ENCODE data around the gene N4BP2L2. TPM values are rescaled to one million over a fixed set of nuclear protein-coding genes. Genes with fewer than 3 reads are reported as not detected.

Gene N4BP2L2
- total and polyA plus RNA-seq, 9 of the 15 experiments (the other 6 are each of a cell fraction or from before 2014, with no cell fraction given), result 33.9 to 76.4 (median 48.7) TPM

- TF ChIP-seq SIN3A (IDR thresholded peaks at IDR 0.05; ENCODE audit: borderline replicate concordance in 2 of 2, control insufficient read depth in 1 of 2, low read depth in 2 of 2, low read length in 2 of 2) (0 out of 4 replicates have a peak, but pooled peaks of 1 of the 2 experiments have one; percentile 7), CEBPG (CRISPR knock-in tag; IDR thresholded peaks at IDR 0.05) (peak; percentile 69), CEBPG (tag; conservative IDR thresholded peaks at IDR 0.05 in 1 of 2, IDR thresholded peaks at IDR 0.05 in 1 of 2) (peak in 1 of 2 experiments; percentile 37; a peak in 2 of 4 replicates), RFX5 (IDR thresholded peaks at IDR 0.05; ENCODE audit: low read depth, low read length) (no peak), ZNF407 (IDR thresholded peaks at IDR 0.05; ENCODE audit: low read depth) (0 out of 2 replicates have a peak, but pooled peaks have one; percentile 24), HDAC1 (IDR thresholded peaks at IDR 0.05) (peak in 1 of 2 experiments; percentile 25; a peak in 1 of 4 replicates), DDX20 (tag; IDR thresholded peaks at IDR 0.05; ENCODE audit: low read depth) (no peak), MAFK (IDR thresholded peaks at IDR 0.05; ENCODE audit: low read length) (no peak), POLR2G (IDR thresholded peaks at IDR 0.05; ENCODE audit: low read depth, low read length) (peak; percentile 11; the same call in 1 of the 2 replicates), E2F1 (CRISPR knock-in tag; IDR thresholded peaks at IDR 0.05) (no peak), SRSF3 (IDR thresholded peaks at IDR 0.05; ENCODE audit: insufficient read depth, low read length) (no peak), ZFP30 (CRISPR knock-in tag; IDR thresholded peaks at IDR 0.05; ENCODE audit: borderline replicate concordance) (no peak), ZKSCAN8 (CRISPR knock-in tag; IDR thresholded peaks at IDR 0.05) (0 out of 2 replicates have a peak, but pooled peaks have one; percentile 23)
- TF ChIP-seq, protein P1, sequence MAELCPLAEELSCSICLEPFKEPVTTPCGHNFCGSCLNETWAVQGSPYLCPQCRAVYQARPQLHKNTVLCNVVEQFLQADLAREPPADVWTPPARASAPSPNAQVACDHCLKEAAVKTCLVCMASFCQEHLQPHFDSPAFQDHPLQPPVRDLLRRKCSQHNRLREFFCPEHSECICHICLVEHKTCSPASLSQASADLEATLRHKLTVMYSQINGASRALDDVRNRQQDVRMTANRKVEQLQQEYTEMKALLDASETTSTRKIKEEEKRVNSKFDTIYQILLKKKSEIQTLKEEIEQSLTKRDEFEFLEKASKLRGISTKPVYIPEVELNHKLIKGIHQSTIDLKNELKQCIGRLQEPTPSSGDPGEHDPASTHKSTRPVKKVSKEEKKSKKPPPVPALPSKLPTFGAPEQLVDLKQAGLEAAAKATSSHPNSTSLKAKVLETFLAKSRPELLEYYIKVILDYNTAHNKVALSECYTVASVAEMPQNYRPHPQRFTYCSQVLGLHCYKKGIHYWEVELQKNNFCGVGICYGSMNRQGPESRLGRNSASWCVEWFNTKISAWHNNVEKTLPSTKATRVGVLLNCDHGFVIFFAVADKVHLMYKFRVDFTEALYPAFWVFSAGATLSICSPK (IDR thresholded peaks at IDR 0.05; ENCODE audit: borderline replicate concordance), result no peak
Measured at GRCh38 chr13:32538143-32538620, 413 bp downstream of the N4BP2L2 start (continued).
